C4-2B (cell line): ENCODE data around the gene CLSTN1.

Source experiments
- H3K27ac ChIP-seq: fragments of 450-650 bp; 2 replicates; pipeline ENCODE4 v1.5.1; 2017
- ZFX ChIP-seq: fragments of 450-650 bp; IDR thresholded peaks from 2 replicates; pipeline ENCODE4 v1.6.1; 2017
- TF ChIP-seq, protein P1 (sequence below): fragments of 450-650 bp; conservative IDR thresholded peaks from 2 replicates; pipeline ENCODE4 v1.5.1; 2017; ENCODE audit warnings: mild to moderate bottlenecking

CLSTN1 gene

DNA sequence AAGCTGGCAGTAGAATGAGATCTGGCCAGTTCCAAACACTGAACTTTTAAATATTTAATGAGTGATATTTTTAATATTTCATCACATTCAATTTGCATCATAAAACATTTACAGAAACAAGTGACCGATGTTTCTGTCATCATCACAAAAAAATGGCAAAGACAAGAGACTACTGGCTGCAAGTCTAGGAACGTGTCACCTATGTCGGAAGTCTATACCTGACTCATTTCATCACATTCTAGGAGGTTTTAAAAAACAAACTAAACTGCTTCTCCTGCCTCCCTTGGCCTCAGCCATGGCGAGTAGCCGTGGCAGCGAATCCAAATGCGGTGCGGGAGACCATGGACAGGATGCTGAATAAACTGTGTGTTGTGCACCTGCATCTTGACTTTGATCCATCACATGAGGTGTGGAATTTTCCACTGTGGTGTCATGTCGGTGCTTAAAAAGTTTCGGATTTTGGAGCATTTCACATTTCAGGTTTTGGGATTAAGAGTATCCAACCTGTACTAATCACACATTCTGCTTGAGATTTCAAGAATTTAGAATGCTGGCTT, 43.1 kb downstream of the CLSTN1 start:
- no peak for TF ChIP-seq ZFX
- TF ChIP-seq, protein P1, sequence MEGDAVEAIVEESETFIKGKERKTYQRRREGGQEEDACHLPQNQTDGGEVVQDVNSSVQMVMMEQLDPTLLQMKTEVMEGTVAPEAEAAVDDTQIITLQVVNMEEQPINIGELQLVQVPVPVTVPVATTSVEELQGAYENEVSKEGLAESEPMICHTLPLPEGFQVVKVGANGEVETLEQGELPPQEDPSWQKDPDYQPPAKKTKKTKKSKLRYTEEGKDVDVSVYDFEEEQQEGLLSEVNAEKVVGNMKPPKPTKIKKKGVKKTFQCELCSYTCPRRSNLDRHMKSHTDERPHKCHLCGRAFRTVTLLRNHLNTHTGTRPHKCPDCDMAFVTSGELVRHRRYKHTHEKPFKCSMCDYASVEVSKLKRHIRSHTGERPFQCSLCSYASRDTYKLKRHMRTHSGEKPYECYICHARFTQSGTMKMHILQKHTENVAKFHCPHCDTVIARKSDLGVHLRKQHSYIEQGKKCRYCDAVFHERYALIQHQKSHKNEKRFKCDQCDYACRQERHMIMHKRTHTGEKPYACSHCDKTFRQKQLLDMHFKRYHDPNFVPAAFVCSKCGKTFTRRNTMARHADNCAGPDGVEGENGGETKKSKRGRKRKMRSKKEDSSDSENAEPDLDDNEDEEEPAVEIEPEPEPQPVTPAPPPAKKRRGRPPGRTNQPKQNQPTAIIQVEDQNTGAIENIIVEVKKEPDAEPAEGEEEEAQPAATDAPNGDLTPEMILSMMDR = no peak
- no peak overlapping the region; the same call in 1 of the 2 replicates for H3K27ac ChIP-seq

DNA sequence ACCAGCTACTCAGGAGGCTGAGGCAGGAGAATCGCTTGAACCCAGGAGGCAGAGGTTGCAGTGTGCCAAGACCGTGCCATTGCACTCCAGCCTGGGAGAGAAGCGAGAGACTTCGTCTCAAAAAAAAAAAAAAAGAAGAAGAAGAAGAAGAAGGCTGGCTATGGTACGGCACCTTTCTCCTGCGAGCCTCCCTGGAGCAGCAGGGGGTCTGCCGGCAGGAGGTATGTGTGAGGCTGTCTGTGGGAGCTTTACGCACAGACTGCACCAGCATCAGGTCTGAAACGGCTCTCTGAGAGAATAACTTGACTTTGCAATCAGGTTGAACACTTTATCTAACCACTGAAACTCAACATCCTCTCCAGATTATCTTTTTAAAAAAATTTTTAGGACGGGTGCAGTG, 44.9 kb downstream of the CLSTN1 start:
- TF ChIP-seq, protein P1 = no peak
- TF ChIP-seq ZFX = no peak
- no peak overlapping the region for H3K27ac ChIP-seq

DNA sequence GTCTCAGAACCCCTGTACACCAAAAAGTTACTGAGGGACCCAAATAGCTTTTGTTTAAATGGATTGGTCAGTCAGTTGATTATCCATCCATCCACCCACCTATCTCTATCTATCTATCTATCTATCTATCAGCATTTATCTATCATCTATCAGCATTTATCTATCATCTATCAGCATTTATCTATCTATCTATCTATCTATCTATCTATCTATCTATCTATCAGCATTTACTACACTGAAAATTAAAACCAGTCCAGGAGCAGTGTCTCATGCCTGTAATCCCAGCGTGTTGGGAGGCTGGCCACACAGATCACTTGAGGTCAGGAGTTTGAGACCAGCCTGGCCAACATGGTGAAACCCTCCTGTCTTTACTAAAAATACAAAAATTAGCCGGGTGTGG, 47.1 kb downstream of the CLSTN1 start:
- H3K27ac ChIP-seq = no peak overlapping the region
- TF ChIP-seq, protein P1 = no peak
- no peak for TF ChIP-seq ZFX

DNA sequence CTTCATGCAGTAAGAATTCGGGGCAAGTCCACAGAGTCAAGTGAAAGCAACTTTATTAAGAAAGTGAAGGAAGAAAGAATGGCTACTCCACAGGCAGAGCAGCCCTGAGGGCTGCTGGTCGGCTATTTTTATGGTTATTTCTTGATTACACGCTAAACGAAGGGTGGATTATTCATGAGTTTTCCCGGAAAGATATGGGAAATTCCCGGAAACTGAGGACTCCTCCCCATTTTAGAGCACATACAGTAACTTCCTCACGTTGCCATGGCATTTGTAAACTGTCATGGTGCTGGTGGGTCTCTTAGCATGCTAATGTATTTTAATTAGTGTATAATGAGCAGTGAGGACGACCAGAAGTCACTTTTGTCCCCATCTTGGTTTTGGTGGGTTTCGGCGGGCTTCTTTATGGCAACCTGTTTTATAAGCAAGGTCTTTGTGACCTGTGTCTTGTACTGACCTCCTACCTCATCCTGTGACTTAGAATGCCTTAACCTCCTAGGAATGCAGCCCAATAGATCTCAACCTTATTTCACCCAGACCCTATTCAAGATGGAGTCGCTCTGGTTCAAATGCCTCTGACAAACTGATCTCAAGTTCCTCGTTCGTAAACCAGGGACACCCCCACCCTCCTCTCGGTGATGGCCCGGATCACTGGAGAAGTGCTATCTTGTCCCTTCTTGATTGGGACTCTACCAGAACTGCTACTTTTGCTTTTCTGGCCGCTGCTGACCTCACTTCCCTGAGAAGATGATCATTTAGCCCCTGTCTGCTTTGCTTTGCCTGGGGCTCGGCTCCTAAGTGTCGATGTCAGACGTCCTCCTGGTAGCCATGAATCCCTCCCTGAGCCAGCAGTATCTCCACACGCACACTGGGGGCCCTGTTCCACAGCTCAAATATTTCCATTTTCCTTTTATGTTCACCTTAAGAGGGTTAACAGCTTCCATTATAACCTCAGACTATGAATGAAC, 48.8 kb downstream of the CLSTN1 start:
- H3K27ac ChIP-seq = no peak overlapping the region
- TF ChIP-seq, protein P1 = no peak
- TF ChIP-seq ZFX = no peak

DNA sequence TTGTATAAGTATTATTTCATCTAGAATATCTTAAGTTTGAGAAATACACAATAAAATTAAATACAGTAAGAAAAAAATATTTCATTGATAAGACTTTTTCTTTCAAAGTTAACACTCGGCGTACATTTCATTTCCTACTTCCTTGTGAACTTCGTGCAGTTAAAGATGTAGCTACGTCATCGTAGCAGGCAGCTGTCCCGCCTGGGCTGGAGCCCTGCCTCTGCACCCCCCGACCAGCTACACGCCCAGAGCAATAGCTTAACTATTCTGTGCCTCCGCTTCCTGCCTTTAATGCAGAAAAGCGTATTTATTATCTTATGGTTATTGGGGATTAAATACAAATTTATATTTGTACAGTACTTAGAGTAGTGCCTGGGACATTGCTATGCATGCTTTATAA, 53.5 kb downstream of the CLSTN1 start:
- H3K27ac ChIP-seq = no peak overlapping the region
- TF ChIP-seq, protein P1 = no peak
- no peak for TF ChIP-seq ZFX

DNA sequence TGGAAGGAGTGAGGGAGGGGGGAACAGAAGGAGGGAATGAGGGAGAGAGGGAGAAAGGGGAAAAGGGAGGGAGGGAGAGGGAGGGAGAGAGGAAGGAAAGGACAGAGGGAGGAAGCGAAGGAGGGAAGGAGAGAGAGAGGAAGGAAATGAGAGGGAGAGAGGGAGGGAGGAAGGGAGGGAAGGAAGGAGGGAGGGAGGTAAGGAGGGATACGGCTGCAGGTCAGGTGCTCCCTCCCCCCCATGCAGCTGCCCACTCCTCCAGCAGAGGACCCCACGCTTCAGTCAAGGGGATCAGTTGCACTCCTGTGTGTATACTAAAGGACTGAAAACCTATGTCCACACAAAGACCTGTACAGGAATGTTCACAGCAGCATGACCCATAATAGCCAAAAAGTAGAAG, 54.8 kb downstream of the CLSTN1 start:
- H3K27ac ChIP-seq = no peak overlapping the region
- TF ChIP-seq ZFX = no peak
- TF ChIP-seq, protein P1 = no peak

DNA sequence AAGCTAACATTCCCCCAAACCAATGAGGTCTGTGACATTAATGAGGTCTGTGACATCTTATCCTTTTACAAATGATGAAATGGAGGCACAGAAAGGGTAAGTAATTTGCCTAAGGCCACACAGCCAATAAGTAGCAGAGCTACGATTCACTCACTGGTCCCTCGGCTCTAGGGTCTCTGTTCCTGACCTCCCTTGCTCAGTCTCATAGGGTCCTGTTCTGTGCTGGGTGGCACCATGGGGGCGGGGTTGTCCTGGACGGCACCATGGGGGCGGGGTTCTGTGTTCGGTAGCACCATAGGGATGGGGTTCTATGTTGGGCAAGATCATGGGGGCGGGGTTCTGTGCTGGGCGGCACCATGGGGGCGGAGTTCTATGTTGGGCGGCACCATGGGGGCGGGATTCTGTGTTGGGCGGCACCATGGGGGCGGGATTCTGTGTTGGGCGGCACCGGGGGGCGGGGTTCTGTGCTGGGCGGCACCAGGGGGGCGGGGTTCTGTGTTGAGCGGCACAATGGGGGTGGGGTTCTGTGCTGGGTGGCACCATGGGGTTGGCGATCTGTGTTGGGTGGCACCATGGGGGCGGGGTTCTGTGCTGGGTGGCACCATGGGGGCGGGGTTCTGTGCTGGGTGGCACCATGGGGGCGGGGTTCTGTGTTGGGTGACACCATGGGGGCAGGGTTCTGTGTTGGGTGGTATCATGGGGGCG, 55.6 kb downstream of the CLSTN1 start:
- TF ChIP-seq ZFX = no peak
- TF ChIP-seq, protein P1 = no peak
- no peak overlapping the region for H3K27ac ChIP-seq
